ENCODE measurements around the gene SLX9.

GRCh38 chr21:44988607-44989536, 49.0 kb downstream of the SLX9 start:
- TF ChIP-seq CTCF (conservative IDR thresholded peaks at IDR 0.05; ENCODE audit: low read length) (no peak), EZH2phosphoT487 (IDR thresholded peaks at IDR 0.05; ENCODE audit: borderline replicate concordance, low read depth, low read length) (no peak)
